ENCODE measurements around the gene TSPAN4. TPM values are rescaled to one million over a fixed set of nuclear protein-coding genes. Genes with fewer than 3 reads are reported as not detected.

The TSPAN4 gene
- total RNA-seq, 3 donors from 2014 or later (not counting 1 experiment from before 2014, with no cell fraction given) = 11.2 to 18.6 (median 14.6) TPM

DNA sequence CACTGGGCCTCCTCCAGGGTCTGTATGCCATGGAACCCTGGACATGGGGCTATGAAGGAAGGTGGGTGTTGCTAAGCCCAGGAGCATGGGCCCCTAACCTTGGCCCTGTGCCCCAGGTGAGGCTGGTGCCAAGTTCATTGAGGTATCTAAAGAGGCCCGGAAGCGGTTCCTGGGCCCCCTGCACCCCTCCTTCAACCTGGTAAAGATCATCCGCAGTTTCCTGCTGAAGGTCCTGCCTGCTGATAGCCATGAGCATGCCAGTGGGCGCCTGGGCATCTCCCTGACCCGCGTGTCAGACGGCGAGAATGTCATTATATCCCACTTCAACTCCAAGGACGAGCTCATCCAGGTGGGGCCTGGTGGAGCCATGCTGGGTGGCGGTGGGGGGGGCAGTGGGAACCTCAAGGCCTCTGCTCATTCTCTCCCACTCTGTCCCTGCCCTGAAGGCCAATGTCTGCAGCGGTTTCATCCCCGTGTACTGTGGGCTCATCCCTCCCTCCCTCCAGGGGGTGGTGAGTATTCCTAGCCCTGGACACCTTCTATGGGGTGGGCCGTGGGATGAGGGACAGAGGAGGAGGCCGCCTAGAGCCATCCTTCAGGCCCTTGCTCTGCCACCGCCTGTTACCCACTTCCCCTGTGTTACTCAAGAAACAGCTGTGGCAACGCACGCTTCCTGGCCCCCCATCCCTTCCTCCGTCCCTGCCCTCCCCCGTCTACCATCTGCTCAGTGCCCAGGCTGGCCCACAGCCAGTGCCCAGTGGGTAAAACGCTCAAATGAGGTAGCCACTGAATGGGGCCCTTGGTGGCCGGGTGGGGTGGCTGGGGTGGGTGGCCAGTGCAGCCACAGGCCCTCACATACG is 20.9 kb upstream of the TSPAN4 start:
- peaks cover 0 to 17% of the 10 kb centered on the region in 2 donors for H3K4me1 Mint-ChIP-seq
- intact Hi-C loops (cut with micrococcal nuclease) = no loop called here
- DNase-seq = no peak
- no peak overlapping the region for H3K4me3 ChIP-seq (ENCODE audit: low read length)
- peak overlapping the region; percentile 16 for H3K27ac ChIP-seq (ENCODE audit: low read length)
- ATAC-seq = no peak
- peak overlapping the region in 1 of 2 donors; percentile 14 for H3K27ac Mint-ChIP-seq
- TF ChIP-seq, protein P1, sequence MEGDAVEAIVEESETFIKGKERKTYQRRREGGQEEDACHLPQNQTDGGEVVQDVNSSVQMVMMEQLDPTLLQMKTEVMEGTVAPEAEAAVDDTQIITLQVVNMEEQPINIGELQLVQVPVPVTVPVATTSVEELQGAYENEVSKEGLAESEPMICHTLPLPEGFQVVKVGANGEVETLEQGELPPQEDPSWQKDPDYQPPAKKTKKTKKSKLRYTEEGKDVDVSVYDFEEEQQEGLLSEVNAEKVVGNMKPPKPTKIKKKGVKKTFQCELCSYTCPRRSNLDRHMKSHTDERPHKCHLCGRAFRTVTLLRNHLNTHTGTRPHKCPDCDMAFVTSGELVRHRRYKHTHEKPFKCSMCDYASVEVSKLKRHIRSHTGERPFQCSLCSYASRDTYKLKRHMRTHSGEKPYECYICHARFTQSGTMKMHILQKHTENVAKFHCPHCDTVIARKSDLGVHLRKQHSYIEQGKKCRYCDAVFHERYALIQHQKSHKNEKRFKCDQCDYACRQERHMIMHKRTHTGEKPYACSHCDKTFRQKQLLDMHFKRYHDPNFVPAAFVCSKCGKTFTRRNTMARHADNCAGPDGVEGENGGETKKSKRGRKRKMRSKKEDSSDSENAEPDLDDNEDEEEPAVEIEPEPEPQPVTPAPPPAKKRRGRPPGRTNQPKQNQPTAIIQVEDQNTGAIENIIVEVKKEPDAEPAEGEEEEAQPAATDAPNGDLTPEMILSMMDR (IDR thresholded peaks at IDR 0.05) = no peak
- H3K9me3 Mint-ChIP-seq = no peaks in the 10 kb centered on the region
- 65% methylated on average over 20 of the region's 22 CpGs for WGBS (ENCODE audit: insufficient coverage)
- no peaks in the 10 kb centered on the region for H3K36me3 Mint-ChIP-seq
- H3K4me1 ChIP-seq (ENCODE audit: control insufficient read depth, insufficient read depth, low read length) = peaks cover 43% of the 10 kb centered on the region
- no peaks in the 10 kb centered on the region for H3K9me3 ChIP-seq (ENCODE audit: control insufficient read depth, insufficient read depth, low read length)
- H3K27me3 Mint-ChIP-seq (ENCODE audit: low read depth in 2 of 2) = no peaks in the 10 kb centered on the region
- peak overlapping the region; percentile 37 for H3K4me3 Mint-ChIP-seq
- no peaks in the 10 kb centered on the region for H3K27me3 ChIP-seq (ENCODE audit: control insufficient read depth, insufficient read depth, low read length)
- H3K36me3 ChIP-seq (ENCODE audit: control insufficient read depth, insufficient read depth, low read length) = peaks cover 11% of the 10 kb centered on the region

DNA sequence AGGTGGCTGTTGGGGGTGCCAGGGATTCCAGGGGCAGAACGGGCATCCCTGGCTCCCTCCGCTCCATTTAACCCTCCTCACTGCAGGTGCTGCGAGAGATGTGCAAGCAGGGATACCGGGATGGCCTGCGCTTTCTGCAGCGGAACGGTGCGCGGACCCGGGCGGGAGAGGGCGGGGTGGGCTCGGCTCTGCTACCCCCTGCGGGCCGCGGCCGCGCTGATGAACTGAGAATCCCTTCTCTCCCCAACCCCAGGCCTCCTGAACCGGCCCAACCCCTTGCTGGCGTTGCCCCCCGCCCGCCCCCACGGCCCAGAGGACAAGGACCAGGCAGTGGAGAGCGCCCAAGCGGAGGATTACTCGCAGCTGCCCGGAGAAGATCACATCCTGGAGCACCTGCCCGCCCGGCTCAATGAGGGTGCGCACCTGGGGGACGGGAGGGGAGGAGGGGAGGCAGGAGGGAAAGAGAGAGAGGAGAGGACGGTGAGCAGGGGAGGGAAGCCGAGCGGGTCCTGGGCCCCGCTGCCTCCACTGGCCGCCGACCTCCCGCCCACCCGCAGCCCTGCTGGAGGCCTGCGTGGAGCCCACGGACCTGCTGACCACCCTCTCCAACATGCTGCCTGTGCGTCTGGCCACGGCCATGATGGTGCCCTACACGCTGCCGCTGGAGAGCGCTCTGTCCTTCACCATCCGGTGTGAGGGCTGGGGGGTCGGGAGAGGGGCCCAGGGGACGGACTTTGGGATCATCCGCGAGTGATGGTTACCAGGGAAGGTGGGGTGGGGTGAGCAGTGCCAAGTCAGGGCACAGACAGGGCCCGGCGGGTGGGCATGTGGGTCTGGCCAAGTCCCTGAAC is 19.0 kb upstream of the TSPAN4 start:
- Histone ChIP-seq H3K9me3 (ENCODE audit: control insufficient read depth, insufficient read depth, low read length) (no peaks in the 10 kb centered on the region), H3K4me1 (ENCODE audit: control insufficient read depth, insufficient read depth, low read length) (peaks cover 54% of the 10 kb centered on the region), H3K27ac (ENCODE audit: low read length) (no peak overlapping the region), H3K4me3 (ENCODE audit: low read length) (no peak overlapping the region), H3K27me3 (ENCODE audit: control insufficient read depth, insufficient read depth, low read length) (peaks cover 6% of the 10 kb centered on the region), H3K36me3 (ENCODE audit: control insufficient read depth, insufficient read depth, low read length) (peaks cover 11% of the 10 kb centered on the region)
- no peaks in the 10 kb centered on the region for H3K36me3 Mint-ChIP-seq
- TF ChIP-seq, protein P1 (IDR thresholded peaks at IDR 0.05) = no peak
- peaks cover 0 to 31% of the 10 kb centered on the region in 2 donors for H3K4me1 Mint-ChIP-seq
- peaks cover 0 to 11% of the 10 kb centered on the region in 2 donors for H3K27me3 Mint-ChIP-seq (ENCODE audit: low read depth in 2 of 2)
- intact Hi-C loops (cut with micrococcal nuclease) = no loop called here
- no peak overlapping the region for H3K4me3 Mint-ChIP-seq
- 98% methylated on average over 53 of the region's 53 CpGs for WGBS (ENCODE audit: insufficient coverage)
- ATAC-seq (no peak), DNase-seq (no peak)
- no peaks in the 10 kb centered on the region for H3K9me3 Mint-ChIP-seq
- no peak overlapping the region for H3K27ac Mint-ChIP-seq

DNA sequence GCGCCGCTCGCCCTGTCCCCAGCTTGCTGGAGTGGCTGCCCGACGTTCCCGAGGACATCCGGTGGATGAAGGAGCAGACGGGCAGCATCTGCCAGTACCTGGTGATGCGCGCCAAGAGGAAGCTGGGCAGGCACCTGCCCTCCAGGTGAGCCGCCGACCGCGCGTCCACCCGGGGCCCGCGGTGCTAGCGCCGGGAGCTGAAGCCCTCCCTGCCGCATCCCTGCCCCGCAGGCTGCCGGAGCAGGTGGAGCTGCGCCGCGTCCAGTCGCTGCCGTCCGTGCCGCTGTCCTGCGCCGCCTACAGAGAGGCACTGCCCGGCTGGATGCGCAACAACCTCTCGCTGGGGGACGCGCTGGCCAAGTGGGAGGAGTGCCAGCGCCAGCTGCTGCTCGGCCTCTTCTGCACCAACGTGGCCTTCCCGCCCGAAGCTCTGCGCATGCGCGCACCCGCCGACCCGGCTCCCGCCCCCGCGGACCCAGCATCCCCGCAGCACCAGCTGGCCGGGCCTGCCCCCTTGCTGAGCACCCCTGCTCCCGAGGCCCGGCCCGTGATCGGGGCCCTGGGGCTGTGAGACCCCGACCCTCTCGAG is 18.3 kb upstream of the TSPAN4 start:
- H3K4me1 ChIP-seq (ENCODE audit: control insufficient read depth, insufficient read depth, low read length) = peaks cover 56% of the 10 kb centered on the region
- no peak overlapping the region for H3K27ac ChIP-seq (ENCODE audit: low read length)

More for the DNA sequence above, 18.3 kb upstream of the TSPAN4 start:
- no peaks in the 10 kb centered on the region for H3K36me3 Mint-ChIP-seq
- Histone ChIP-seq H3K9me3 (ENCODE audit: control insufficient read depth, insufficient read depth, low read length) (no peaks in the 10 kb centered on the region), H3K4me3 (ENCODE audit: low read length) (no peak overlapping the region), H3K36me3 (ENCODE audit: control insufficient read depth, insufficient read depth, low read length) (peaks cover 11% of the 10 kb centered on the region), H3K27me3 (ENCODE audit: control insufficient read depth, insufficient read depth, low read length) (peaks cover 13% of the 10 kb centered on the region)
- intact Hi-C loops (cut with micrococcal nuclease) = no loop called here
- H3K27me3 Mint-ChIP-seq (ENCODE audit: low read depth in 2 of 2) = peaks cover 0 to 17% of the 10 kb centered on the region in 2 donors
- H3K4me3 Mint-ChIP-seq = no peak overlapping the region
- ATAC-seq (no peak), DNase-seq (no peak)
- peaks cover 0 to 38% of the 10 kb centered on the region in 2 donors for H3K4me1 Mint-ChIP-seq
- TF ChIP-seq, protein P1 (IDR thresholded peaks at IDR 0.05) = no peak
- H3K27ac Mint-ChIP-seq = no peak overlapping the region
- no peaks in the 10 kb centered on the region for H3K9me3 Mint-ChIP-seq
- 97% methylated on average over 59 of the region's 59 CpGs for WGBS (ENCODE audit: insufficient coverage)
